ENCODE data around the gene PER1.

- TF ChIP-seq GABPA (IDR thresholded peaks at IDR 0.05; ENCODE audit: borderline replicate concordance, insufficient read depth, low read length) = no peak
- TF ChIP-seq CTCF (IDR thresholded peaks at IDR 0.05; ENCODE audit: control extremely low read depth in 1 of 3, insufficient read depth in 1 of 3, low read depth in 1 of 3, low read length in 3 of 3) = no peak
- 0 out of 2 replicates have a peak, but pooled peaks have one; percentile 31 for TF ChIP-seq YY1 (IDR thresholded peaks at IDR 0.05; ENCODE audit: low read depth, low read length)
- no peak; the same call in 1 of the 2 replicates for TF ChIP-seq TAF1 (IDR thresholded peaks at IDR 0.05; ENCODE audit: low read depth, low read length)
- no peak for TF ChIP-seq SIN3A (conservative IDR thresholded peaks at IDR 0.05 in 1 of 2, IDR thresholded peaks at IDR 0.05 in 1 of 2; ENCODE audit: low read depth in 1 of 2, low read length in 2 of 2)
- no peak for TF ChIP-seq KDM5A (IDR thresholded peaks at IDR 0.05; ENCODE audit: low read length)
- no peak for TF ChIP-seq CTBP2 (IDR thresholded peaks at IDR 0.05; ENCODE audit: borderline replicate concordance, insufficient read depth, insufficient read length, low read length)
- TF ChIP-seq KDM4A (IDR thresholded peaks at IDR 0.05; ENCODE audit: low read depth, low read length, severe bottlenecking) = peak; percentile 21
- no peak for TF ChIP-seq CHD1 (IDR thresholded peaks at IDR 0.05; ENCODE audit: low read depth, low read length)
- TF ChIP-seq PHF8 (conservative IDR thresholded peaks at IDR 0.05; ENCODE audit: low read depth, low read length) = no peak
- TF ChIP-seq ZNF274 (IDR thresholded peaks at IDR 0.05; ENCODE audit: borderline replicate concordance, extremely low read depth, low read length) = no peak
These were observed 14.4 kb downstream of the PER1 start for GRCh38 chr17:8137645-8138373.

All from H1 (cell line).